IMR-90 (cell line): Measurements from ENCODE around the gene ETFB. TPM values are rescaled to one million over a fixed set of nuclear protein-coding genes. Genes with fewer than 3 reads are reported as not detected.

ENCODE experiments used
- ATAC-seq: fragments of 200-7000 bp; cut with Tn5 transposase; 2 replicates; pipeline ENCODE4 v1.9.1; 2020; ENCODE audit warnings: low read depth, mild to moderate bottlenecking, moderate library complexity
- BruUV-seq: library from RNA; stranded (reverse); fragments of 400-500 nt; replicated peaks from 2 replicates; lab custom pipeline; 2021; lab: Mats Ljungman, UMichigan
- CTCF ChIA-PET: fragments of 300-600 bp; formaldehyde crosslinking; extraction: SDS; loops from one replicate; lab custom pipeline; 2021; ENCODE audit warnings: antibody characterized with exemption; lab: Yijun Ruan, JAX
- POLR2A ChIA-PET: fragments of 300-600 bp; sonication (Branson Sonifier 250); formaldehyde crosslinking; loops from one replicate; lab custom pipeline; 2022; ENCODE audit warnings: antibody characterized with exemption; ENCODE audit not compliant: unreplicated experiment; lab: Charles Lee
- DNase-seq: peaks from one replicate; pipeline ENCODE4 v3.0.0; 2013
- H2AFZ ChIP-seq: replicated peaks from 2 replicates; pipeline ENCODE3; 2013; ENCODE audit warnings: low read length, mild to moderate bottlenecking; ENCODE audit not compliant: poor library complexity
- H2AK5ac ChIP-seq: 2 replicates; pipeline ENCODE4 v1.6.1; 2013; ENCODE audit warnings: low read depth, low read length, inconsistent platforms
- H2AK9ac ChIP-seq: replicated peaks from 2 replicates; pipeline ENCODE3; 2013; ENCODE audit warnings: mild to moderate bottlenecking, low read depth, low read length, moderate library complexity; ENCODE audit not compliant: poor library complexity
- H2BK120ac ChIP-seq: 2 replicates; pipeline ENCODE4 v1.6.1; 2013; ENCODE audit warnings: low read depth, low read length, inconsistent platforms
- H2BK15ac ChIP-seq: 3 replicates; pipeline ENCODE4 v1.6.1; 2013; ENCODE audit warnings: low read depth, low read length, inconsistent platforms
- H2BK20ac ChIP-seq: 2 replicates; pipeline ENCODE4 v1.6.1; 2013; ENCODE audit warnings: low read depth, mild to moderate bottlenecking, inconsistent platforms, low read length, moderate library complexity
- H2BK5ac ChIP-seq: 2 replicates; pipeline ENCODE4 v1.6.1; 2013; ENCODE audit warnings: mild to moderate bottlenecking, low read depth, low read length, inconsistent platforms; ENCODE audit not compliant: poor library complexity, severe bottlenecking
- H3K14ac ChIP-seq: replicated peaks from 2 replicates; pipeline ENCODE4 v1.6.1; 2013; ENCODE audit warnings: low read depth, low read length, inconsistent platforms
- H3K18ac ChIP-seq: 2 replicates; pipeline ENCODE4 v1.6.1; 2013; ENCODE audit warnings: low read depth, low read length, control low read depth
- H3K23ac ChIP-seq: 2 replicates; pipeline ENCODE4 v1.6.1; 2013; ENCODE audit warnings: low read depth, low read length, inconsistent platforms
- H3K27ac ChIP-seq: 2 replicates; pipeline ENCODE4 v1.5.1; 2013; ENCODE audit warnings: mild to moderate bottlenecking, control low read depth, low read length; ENCODE audit not compliant: insufficient read depth
- H3K27me3 ChIP-seq: 2 replicates; pipeline ENCODE4 v1.6.1; 2013; ENCODE audit warnings: low read length; ENCODE audit not compliant: control insufficient read depth, insufficient read depth
- H3K36me3 ChIP-seq: 2 replicates; pipeline ENCODE4 v1.6.1; 2013; ENCODE audit warnings: low read length, mixed read lengths; ENCODE audit not compliant: control insufficient read depth, insufficient read depth
- H3K4ac ChIP-seq: 2 replicates; pipeline ENCODE4 v1.6.1; 2013; ENCODE audit warnings: low read depth, low read length, inconsistent platforms
- H3K4me1 ChIP-seq: 2 replicates; pipeline ENCODE4 v1.6.1; 2013; ENCODE audit warnings: low read length, mixed read lengths; ENCODE audit not compliant: control insufficient read depth, insufficient read depth
- H3K4me2 ChIP-seq: 2 replicates; pipeline ENCODE4 v1.6.1; 2013; ENCODE audit warnings: low read depth, mild to moderate bottlenecking, control low read depth, low read length, moderate library complexity
- H3K4me3 ChIP-seq: 2 replicates; pipeline ENCODE4 v1.5.1; 2013; ENCODE audit warnings: low read depth, mild to moderate bottlenecking, control low read depth, low read length, moderate library complexity; ENCODE audit not compliant: insufficient read depth
- H3K56ac ChIP-seq: 2 replicates; pipeline ENCODE4 v1.6.1; 2013; ENCODE audit warnings: low read length, inconsistent platforms; ENCODE audit not compliant: insufficient read depth; ENCODE audit errors: extremely low read depth
- H3K79me1 ChIP-seq, 2 experiments: 2 replicates each; pipeline ENCODE4 v1.6.1; 2013; ENCODE audit warnings: low read length in 2 of 2, inconsistent platforms in 1 of 2, low read depth in 1 of 2
- H3K9ac ChIP-seq: 2 replicates; pipeline ENCODE4 v1.6.1; 2013; ENCODE audit warnings: low read depth, low read length, control low read depth
- H3K9me1 ChIP-seq: 2 replicates; pipeline ENCODE4 v1.6.1; 2013; ENCODE audit warnings: low read length, inconsistent platforms; ENCODE audit not compliant: insufficient read depth
- H3K9me3 ChIP-seq: 2 replicates; pipeline ENCODE4 v1.6.1; 2013; ENCODE audit warnings: low read length; ENCODE audit not compliant: control insufficient read depth, insufficient read depth
- H4K20me1 ChIP-seq: 2 replicates; pipeline ENCODE4 v1.6.1; 2013; ENCODE audit warnings: low read length, inconsistent platforms; ENCODE audit not compliant: insufficient read depth
- H4K5ac ChIP-seq: 2 replicates; pipeline ENCODE4 v1.6.1; 2013; ENCODE audit warnings: mild to moderate bottlenecking, low read depth, low read length, control low read depth
- H4K8ac ChIP-seq, 2 experiments: 2 replicates each; pipeline ENCODE4 v1.6.1; 2013; ENCODE audit warnings: low read depth in 2 of 2, low read length in 2 of 2, control low read depth in 1 of 2, inconsistent platforms in 1 of 2
- H4K91ac ChIP-seq: 2 replicates; pipeline ENCODE4 v1.6.1; 2013; ENCODE audit warnings: low read depth, low read length, inconsistent platforms; ENCODE audit not compliant: insufficient read depth
- BHLHE40 ChIP-seq: fragments of 150-350 bp; IDR thresholded peaks from 2 replicates; pipeline ENCODE4 v1.6.1; 2016; ENCODE audit warnings: mild to moderate bottlenecking, low read depth, low read length
- CEBPB ChIP-seq: IDR thresholded peaks from 2 replicates; pipeline ENCODE4 v1.6.1; 2012; ENCODE audit warnings: low read depth, low read length, improper control_type of control experiment
- CHD1 ChIP-seq: IDR thresholded peaks from 2 replicates; pipeline ENCODE4 v1.6.1; 2012; ENCODE audit warnings: low read depth, low read length, improper control_type of control experiment
- ELK1 ChIP-seq: fragments of 150-350 bp; IDR thresholded peaks from 2 replicates; pipeline ENCODE4 v1.6.1; 2016; ENCODE audit warnings: low read depth, mild to moderate bottlenecking, low read length, moderate library complexity, borderline replicate concordance
- FOS ChIP-seq: fragments of 150-350 bp; IDR thresholded peaks from 2 replicates; pipeline ENCODE4 v1.6.1; 2016; ENCODE audit warnings: low read depth, low read length
- MAFK ChIP-seq: IDR thresholded peaks from 2 replicates; pipeline ENCODE4 v1.6.1; 2012; ENCODE audit warnings: low read depth, low read length, improper control_type of control experiment
- MAZ ChIP-seq: IDR thresholded peaks from 2 replicates; pipeline ENCODE4 v1.6.1; 2012; ENCODE audit warnings: low read depth, mild to moderate bottlenecking, low read length, improper control_type of control experiment, moderate library complexity, borderline replicate concordance
- MXI1 ChIP-seq: IDR thresholded peaks from 2 replicates; pipeline ENCODE4 v1.6.1; 2012; ENCODE audit warnings: low read depth, mild to moderate bottlenecking, low read length, moderate library complexity, borderline replicate concordance
- NFE2L2 ChIP-seq: fragments of 150-350 bp; IDR thresholded peaks from 2 replicates; pipeline ENCODE4 v1.6.1; 2016; ENCODE audit warnings: low read depth, mild to moderate bottlenecking, low read length
- POLR2A ChIP-seq: IDR thresholded peaks from 2 replicates; pipeline ENCODE4 v1.6.1; 2012; ENCODE audit warnings: mild to moderate bottlenecking, low read depth, low read length
- RAD21 ChIP-seq: IDR thresholded peaks from 2 replicates; pipeline ENCODE4 v1.6.1; 2012; ENCODE audit warnings: low read length, improper control_type of control experiment
- RCOR1 ChIP-seq: IDR thresholded peaks from 2 replicates; pipeline ENCODE4 v1.6.1; 2012; ENCODE audit warnings: mild to moderate bottlenecking, low read length, improper control_type of control experiment; ENCODE audit not compliant: insufficient replicate concordance
- RFX5 ChIP-seq: IDR thresholded peaks from 2 replicates; pipeline ENCODE4 v1.8.0; 2012; ENCODE audit warnings: low read depth, mild to moderate bottlenecking, low read length, moderate library complexity
- SMC3 ChIP-seq: fragments of 150-350 bp; IDR thresholded peaks from 2 replicates; pipeline ENCODE4 v1.6.1; 2016; ENCODE audit warnings: low read depth, mild to moderate bottlenecking, antibody characterized with exemption, low read length, moderate library complexity
- WGBS, 2 experiments: methylation state at CpG; one replicate each; pipeline versions ENCODE4 v1.1.5 to v1.1.7; 2013; ENCODE audit warnings: missing lambda C conversion rate in 2 of 2; ENCODE audit not compliant: insufficient read length in 1 of 2; ENCODE audit errors: extremely low coverage in 2 of 2; 5-methylcytosine and 5-hydroxymethylcytosine counted together
- dilution Hi-C: fragments of 300-500 bp; cut with HindIII; formaldehyde crosslinking; loops from one replicate; pipeline ENCODE4 v1.14.3; 2018; ENCODE audit warnings: low sequenced_read_pairs; ENCODE audit not compliant: unreplicated experiment
- in situ Hi-C: fragments of 300-500 bp; cut with MboI; formaldehyde crosslinking; loops from 3 replicates; pipeline ENCODE4 v1.14.3; 2019; ENCODE audit warnings: low sequenced_read_pairs, inconsistent platforms, mixed read lengths
- intact Hi-C: fragments of 100-400 bp; cut with micrococcal nuclease; formaldehyde crosslinking; loops from 2 replicates; pipeline ENCODE4 v1.10.0; 2022
- polyA plus RNA-seq, 3 experiments: library from polyadenylated mRNA; depleted of rRNA; stranded (reverse); fragments of >200 nt; gene quantifications; 2 replicates each; pipeline ENCODE4 v1.2.3, GENCODE V29; 2012; ENCODE audit warnings: low replicate concordance in 1 of 3
- total RNA-seq: library from RNA; depleted of rRNA; stranded (reverse); fragments of >200 nt; gene quantifications from 2 replicates; pipeline ENCODE4 v1.2.3, GENCODE V29; 2012
- TF ChIP-seq, protein P1 (sequence below): conservative IDR thresholded peaks from 2 replicates; pipeline ENCODE4 v1.5.1; 2012; ENCODE audit warnings: mild to moderate bottlenecking, low read depth, low read length, improper control_type of control experiment
- TF ChIP-seq, protein P2 (sequence below): fragments of 150-350 bp; IDR thresholded peaks from 2 replicates; pipeline ENCODE4 v1.6.1; 2017; ENCODE audit warnings: mild to moderate bottlenecking, antibody characterized with exemption, low read length, low read depth

ETFB gene
- total and polyA plus RNA-seq, 2 of the 4 experiments (the other 2 are of a cell fraction) = 141 to 166 TPM

DNA sequence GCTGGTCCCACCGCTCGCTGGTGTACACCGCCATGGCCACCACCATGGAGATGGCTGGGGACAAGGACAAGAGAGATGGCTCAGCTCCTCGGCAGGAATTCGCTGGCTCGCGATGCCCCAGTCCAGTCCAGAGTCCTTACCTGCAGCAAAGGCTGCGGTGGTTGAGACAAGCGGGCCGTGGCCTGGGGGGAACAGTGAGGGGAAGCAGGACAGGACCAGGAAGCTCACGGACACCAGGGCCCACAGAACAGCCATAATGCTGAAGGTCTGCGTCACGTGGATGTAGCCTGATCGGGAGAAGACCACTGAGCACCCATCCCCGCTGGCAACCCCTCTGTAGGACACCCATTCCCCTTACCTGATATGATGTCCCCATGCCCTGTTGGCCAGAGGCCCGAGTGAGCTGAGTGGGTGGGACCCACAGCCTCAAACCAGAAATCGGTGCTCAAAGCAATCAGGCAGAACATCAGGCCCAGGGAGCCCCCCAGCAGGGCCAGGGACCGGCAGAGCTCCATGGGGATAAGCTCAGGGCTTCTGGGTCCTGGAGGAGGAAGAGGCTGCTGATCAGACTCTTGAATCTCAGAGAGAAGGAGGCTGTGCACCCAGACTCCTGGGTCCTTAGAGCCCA, 5.9 kb upstream of the ETFB start:
- intact Hi-C loops = no loop called here
- H3K18ac ChIP-seq = no peak overlapping the region
- no peak overlapping the region for H2BK5ac ChIP-seq
- H2AK9ac ChIP-seq = no peak overlapping the region
- no peak overlapping the region for H2AFZ ChIP-seq
- no peak overlapping the region for H3K4ac ChIP-seq
- no peak overlapping the region for H3K4me2 ChIP-seq
- no peak overlapping the region for H4K91ac ChIP-seq
- TF ChIP-seq MXI1 (no peak), SMC3 (no peak), RFX5 (no peak), RAD21 (no peak), CHD1 (no peak), MAFK (no peak), NFE2L2 (no peak), CEBPB (no peak), FOS (no peak), POLR2A (no peak), BHLHE40 (no peak), MAZ (no peak), RCOR1 (no peak), ELK1 (no peak)
- TF ChIP-seq, protein P1, sequence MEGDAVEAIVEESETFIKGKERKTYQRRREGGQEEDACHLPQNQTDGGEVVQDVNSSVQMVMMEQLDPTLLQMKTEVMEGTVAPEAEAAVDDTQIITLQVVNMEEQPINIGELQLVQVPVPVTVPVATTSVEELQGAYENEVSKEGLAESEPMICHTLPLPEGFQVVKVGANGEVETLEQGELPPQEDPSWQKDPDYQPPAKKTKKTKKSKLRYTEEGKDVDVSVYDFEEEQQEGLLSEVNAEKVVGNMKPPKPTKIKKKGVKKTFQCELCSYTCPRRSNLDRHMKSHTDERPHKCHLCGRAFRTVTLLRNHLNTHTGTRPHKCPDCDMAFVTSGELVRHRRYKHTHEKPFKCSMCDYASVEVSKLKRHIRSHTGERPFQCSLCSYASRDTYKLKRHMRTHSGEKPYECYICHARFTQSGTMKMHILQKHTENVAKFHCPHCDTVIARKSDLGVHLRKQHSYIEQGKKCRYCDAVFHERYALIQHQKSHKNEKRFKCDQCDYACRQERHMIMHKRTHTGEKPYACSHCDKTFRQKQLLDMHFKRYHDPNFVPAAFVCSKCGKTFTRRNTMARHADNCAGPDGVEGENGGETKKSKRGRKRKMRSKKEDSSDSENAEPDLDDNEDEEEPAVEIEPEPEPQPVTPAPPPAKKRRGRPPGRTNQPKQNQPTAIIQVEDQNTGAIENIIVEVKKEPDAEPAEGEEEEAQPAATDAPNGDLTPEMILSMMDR = no peak
- TF ChIP-seq, protein P2, sequence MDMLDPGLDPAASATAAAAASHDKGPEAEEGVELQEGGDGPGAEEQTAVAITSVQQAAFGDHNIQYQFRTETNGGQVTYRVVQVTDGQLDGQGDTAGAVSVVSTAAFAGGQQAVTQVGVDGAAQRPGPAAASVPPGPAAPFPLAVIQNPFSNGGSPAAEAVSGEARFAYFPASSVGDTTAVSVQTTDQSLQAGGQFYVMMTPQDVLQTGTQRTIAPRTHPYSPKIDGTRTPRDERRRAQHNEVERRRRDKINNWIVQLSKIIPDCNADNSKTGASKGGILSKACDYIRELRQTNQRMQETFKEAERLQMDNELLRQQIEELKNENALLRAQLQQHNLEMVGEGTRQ = no peak
- H3K9me1 ChIP-seq = peaks cover 6% of the 10 kb centered on the region; the same call in 1 of the 2 replicates
- no peak overlapping the region for H3K56ac ChIP-seq
- no peak overlapping the region for H3K27ac ChIP-seq
- 73% methylated on average over 3 of the region's 18 CpGs; no CpG with 5 or more reads in 1 of the 2 experiments for WGBS, 2 experiments
- ATAC-seq (no peak), DNase-seq (no peak)
- H3K36me3 ChIP-seq = no peaks in the 10 kb centered on the region
- ChIA-PET POLR2A (no interaction called here), CTCF (no interaction called here)
- H3K23ac ChIP-seq = no peak overlapping the region
- no peak overlapping the region for H3K14ac ChIP-seq
- no TSS peak for BruUV-seq
- H2BK15ac ChIP-seq = no peak overlapping the region
- H2BK20ac ChIP-seq = no peak overlapping the region
- in situ Hi-C loops = no loop called here
- no peak overlapping the region for H2AK5ac ChIP-seq
- H3K4me1 ChIP-seq = peaks cover 6% of the 10 kb centered on the region
- no peaks in the 10 kb centered on the region for H3K9me3 ChIP-seq
- no peak overlapping the region for H3K9ac ChIP-seq
- no peak overlapping the region for H4K8ac ChIP-seq
- H3K4me3 ChIP-seq = no peak overlapping the region
- peaks cover 2% of the 10 kb centered on the region; the same call in 1 of the 2 replicates for H3K27me3 ChIP-seq
- H2BK120ac ChIP-seq = no peak overlapping the region
- H4K20me1 ChIP-seq = no peaks in the 10 kb centered on the region
- H4K5ac ChIP-seq = no peak overlapping the region
- peaks cover 0 to 10% of the 10 kb centered on the region in 2 experiments; a peak in 3 of 4 replicates for H3K79me1 ChIP-seq
- dilution Hi-C loops = no loop called here
